ENCODE results near the gene PLSCR4. TPM values are rescaled to one million over a fixed set of nuclear protein-coding genes. Genes with fewer than 3 reads are reported as not detected.
"Not testable (repeated sequence)": the region's sequence is repeated elsewhere in the genome, so short reads cannot be mapped to it uniquely, and the experiment has no call there.

The PLSCR4 gene
- total and polyA plus RNA-seq, 2 of the 4 experiments (the other 2 are of a cell fraction), result 3.8 to 4.4 TPM

DNA sequence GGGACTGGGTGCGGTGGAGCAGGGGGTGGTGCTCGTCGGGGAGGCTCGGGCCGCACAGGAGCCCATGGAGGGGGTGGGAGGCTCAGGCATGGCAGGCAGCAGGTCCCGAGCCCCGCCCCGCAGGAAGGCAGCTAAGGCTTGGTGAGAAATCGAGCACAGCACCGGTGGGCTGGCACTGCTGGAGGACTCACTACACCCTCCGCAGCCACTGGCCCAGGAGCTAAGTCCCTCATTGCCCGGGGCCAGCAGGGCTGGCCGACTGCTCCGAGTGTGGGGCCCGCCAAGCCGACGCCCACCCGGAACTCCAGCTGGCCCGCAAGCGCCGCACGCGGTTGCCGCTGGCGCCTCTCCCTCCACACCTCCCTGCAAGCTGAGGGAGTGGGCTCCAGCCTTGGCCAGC lies 25.4 kb downstream of the PLSCR4 start:
- H3K4me2 ChIP-seq (ENCODE audit: low read depth, low read length); H3K4me3 ChIP-seq (ENCODE audit: insufficient read depth, low read depth, low read length); H2AK5ac ChIP-seq (ENCODE audit: low read depth, low read length); H3K27ac ChIP-seq (ENCODE audit: insufficient read depth, low read length); H3K56ac ChIP-seq (ENCODE audit: extremely low read depth, insufficient read depth, low read length); H3K9ac ChIP-seq (ENCODE audit: low read depth, low read length); intact Hi-C loops (cut with micrococcal nuclease); H3K79me1 ChIP-seq (ENCODE audit: low read depth in 1 of 2, low read length in 2 of 2); H3K27me3 ChIP-seq (ENCODE audit: control insufficient read depth, insufficient read depth, low read length); H4K5ac ChIP-seq (ENCODE audit: low read depth, low read length); H2BK20ac ChIP-seq (ENCODE audit: low read depth, low read length); H2BK15ac ChIP-seq (ENCODE audit: low read depth, low read length); H3K23ac ChIP-seq (ENCODE audit: low read depth, low read length); H3K4me1 ChIP-seq (ENCODE audit: control insufficient read depth, insufficient read depth, low read length); H4K8ac ChIP-seq (ENCODE audit: low read depth in 2 of 2, low read length in 2 of 2); H3K36me3 ChIP-seq (ENCODE audit: control insufficient read depth, insufficient read depth, low read length); H2BK120ac ChIP-seq (ENCODE audit: low read depth, low read length); in situ Hi-C loops (cut with MboI; ENCODE audit: low sequenced_read_pairs); ATAC-seq (ENCODE audit: low read depth); H4K20me1 ChIP-seq (ENCODE audit: insufficient read depth, low read length); BruUV-seq (replicated peaks); DNase-seq; H3K18ac ChIP-seq (ENCODE audit: low read depth, low read length); dilution Hi-C loops (cut with HindIII; ENCODE audit: low sequenced_read_pairs, unreplicated experiment); H2BK5ac ChIP-seq (ENCODE audit: low read depth, low read length, poor library complexity, severe bottlenecking); H3K14ac ChIP-seq (replicated peaks; ENCODE audit: low read depth, low read length); H3K4ac ChIP-seq (ENCODE audit: low read depth, low read length); H3K9me3 ChIP-seq (ENCODE audit: control insufficient read depth, insufficient read depth, low read length); H2AFZ ChIP-seq (replicated peaks; ENCODE audit: low read length, poor library complexity); POLR2A ChIA-PET (ENCODE audit: unreplicated experiment); H4K91ac ChIP-seq (ENCODE audit: insufficient read depth, low read depth, low read length); H2AK9ac ChIP-seq (replicated peaks; ENCODE audit: low read depth, low read length, poor library complexity); H3K9me1 ChIP-seq (ENCODE audit: insufficient read depth, low read length): not testable (repeated sequence)
- CTCF ChIA-PET, result interaction anchor here (1.1 kb wide), 1 partner anchor 102 kb away, joined by 3 read pairs; no protein-coding TSS in a partner anchor
- WGBS, 2 experiments (ENCODE audit: extremely low coverage in 2 of 2, insufficient read length in 1 of 2), result 100% methylated on average over 1 of the region's 25 CpGs; no CpG with 5 or more reads in 1 of the 2 experiments
